CD14-positive monocyte (primary cell): Measurements from ENCODE around the gene CARMIL3. TPM values are rescaled to one million over a fixed set of nuclear protein-coding genes. Genes with fewer than 3 reads are reported as not detected.
A peak's percentile ranks its signal among the peaks of the same experiment; 100 is the strongest.
"Not testable (repeated sequence)": the region's sequence is repeated elsewhere in the genome, so short reads cannot be mapped to it uniquely, and the experiment has no call there.

Experiments used
- DNase-seq, 3 donors: peaks; one replicate each; pipeline ENCODE4 v3.0.0-alpha.2; 2011 to 2022
- H2AFZ ChIP-seq: 2 replicates; pipeline ENCODE4 v1.6.0; 2012; ENCODE audit warnings: mild to moderate bottlenecking, low read depth, low read length, inconsistent platforms; ENCODE audit not compliant: insufficient read depth, poor library complexity, severe bottlenecking
- H3K27ac ChIP-seq, 2 donors: 1 replicate in 1 of 2; 2 replicates in 1 of 2; pipeline ENCODE4 v1.5.1; 2012 to 2013; ENCODE audit warnings: low read length in 2 of 2, control low read depth in 1 of 2, inconsistent platforms in 1 of 2, low read depth in 1 of 2, mild to moderate bottlenecking in 1 of 2
- H3K27me3 ChIP-seq, 2 donors: one replicate each; pipeline versions ENCODE4 v1.6.0 to v1.6.1; 2011 to 2013; ENCODE audit warnings: low read length in 2 of 2; ENCODE audit not compliant: control insufficient read depth in 2 of 2, insufficient read depth in 2 of 2
- H3K36me3 ChIP-seq, 2 donors: replicated peaks in 1 of 2; 1 replicate in 1 of 2; 2 replicates in 1 of 2; pipeline versions ENCODE4 v1.5.1 to v1.6.1; 2012 to 2013; ENCODE audit warnings: low read length in 2 of 2, control low read depth in 1 of 2, inconsistent platforms in 1 of 2, mild to moderate bottlenecking in 1 of 2; ENCODE audit not compliant: insufficient read depth in 2 of 2, control insufficient read depth in 1 of 2
- H3K4me1 ChIP-seq, 2 donors: 1 replicate in 1 of 2; 2 replicates in 1 of 2; pipeline versions ENCODE4 v1.5.1 to v1.6.1; 2012 to 2013; ENCODE audit warnings: low read length in 2 of 2, control low read depth in 1 of 2, inconsistent platforms in 1 of 2, mild to moderate bottlenecking in 1 of 2, moderate library complexity in 1 of 2; ENCODE audit not compliant: insufficient read depth in 2 of 2, control insufficient read depth in 1 of 2
- H3K4me2 ChIP-seq: replicated peaks from 2 replicates; pipeline ENCODE3; 2012; ENCODE audit warnings: low read length, moderate library complexity, mild to moderate bottlenecking; ENCODE audit not compliant: poor library complexity, severe bottlenecking; ENCODE audit errors: extremely low read depth
- H3K4me3 ChIP-seq, 3 experiments: fragments of 200-600 bp in 1 of 3; sonication (generic) in 1 of 3; replicated peaks in 1 of 3; 1 replicate in 2 of 3; 2 replicates in 1 of 3; pipeline ENCODE4 v1.5.1; 2011 to 2013; ENCODE audit warnings: low read length in 3 of 3, mild to moderate bottlenecking in 3 of 3, control low read depth in 2 of 3, low read depth in 2 of 3, inconsistent platforms in 1 of 3, moderate library complexity in 1 of 3
- H3K79me2 ChIP-seq: 2 replicates; pipeline ENCODE4 v1.6.0; 2012; ENCODE audit warnings: mild to moderate bottlenecking, control low read depth, inconsistent platforms, low read length, moderate library complexity; ENCODE audit not compliant: insufficient read depth
- H3K9ac ChIP-seq: 2 replicates; pipeline ENCODE4 v1.6.0; 2017; ENCODE audit warnings: low read length, mild to moderate bottlenecking; ENCODE audit not compliant: insufficient read depth, poor library complexity, severe bottlenecking
- H3K9me3 ChIP-seq, 2 donors: replicated peaks in 1 of 2; 1 replicate in 1 of 2; 2 replicates in 1 of 2; pipeline versions ENCODE4 v1.5.1 to v1.6.1; 2012 to 2013; ENCODE audit warnings: low read length in 2 of 2, control low read depth in 1 of 2; ENCODE audit not compliant: control insufficient read depth in 1 of 2, insufficient read depth in 1 of 2
- H4K20me1 ChIP-seq: 2 replicates; pipeline ENCODE4 v1.6.0; 2012; ENCODE audit warnings: mild to moderate bottlenecking, low read length, control low read depth, moderate library complexity; ENCODE audit not compliant: insufficient read depth
- H3K27ac Mint-ChIP-seq, 7 donors: one replicate each; pipeline ENCODE4 v1.8.0; 2020; ENCODE audit warnings: mild to moderate bottlenecking in 7 of 7, mixed read lengths in 7 of 7, moderate library complexity in 6 of 7, inconsistent platforms in 2 of 7
- H3K27me3 Mint-ChIP-seq, 3 donors: one replicate each; pipeline ENCODE4 v1.8.0; 2021 to 2022; ENCODE audit warnings: low read depth in 3 of 3, mild to moderate bottlenecking in 3 of 3, mixed read lengths in 3 of 3, moderate library complexity in 3 of 3, inconsistent platforms in 1 of 3
- H3K36me3 Mint-ChIP-seq, 2 donors: one replicate each; pipeline ENCODE4 v1.8.0; 2020; ENCODE audit warnings: mixed read lengths in 2 of 2, inconsistent platforms in 1 of 2, mild to moderate bottlenecking in 1 of 2
- H3K4me1 Mint-ChIP-seq: one replicate; pipeline ENCODE4 v1.8.0; 2020; ENCODE audit warnings: mild to moderate bottlenecking, mixed read lengths
- H3K4me3 Mint-ChIP-seq, 2 donors: one replicate each; pipeline ENCODE4 v1.8.0; 2020; ENCODE audit warnings: mild to moderate bottlenecking in 2 of 2, mixed read lengths in 2 of 2, moderate library complexity in 1 of 2
- H3K9me3 Mint-ChIP-seq, 7 donors: one replicate each; pipeline ENCODE4 v1.8.0; 2020 to 2022; ENCODE audit warnings: mixed read lengths in 7 of 7, mild to moderate bottlenecking in 6 of 7, moderate library complexity in 6 of 7, inconsistent platforms in 2 of 7
- WGBS: methylation state at CpG from one replicate; pipeline ENCODE4 v1.1.5; 2013; ENCODE audit warnings: missing lambda C conversion rate; ENCODE audit not compliant: insufficient coverage; 5-methylcytosine and 5-hydroxymethylcytosine counted together
- intact Hi-C, 2 donors: fragments of 100-400 bp; cut with micrococcal nuclease; formaldehyde crosslinking; loops; one replicate each; pipeline versions ENCODE4 v1.15.0 to v1.15.1; 2023
- polyA plus RNA-seq, 3 donors: library from polyadenylated mRNA; depleted of rRNA in 1 of 3; unstranded in 2 of 3; stranded (reverse) in 1 of 3; fragments of 300-500 nt in 2 of 3; fragments of >200 nt in 1 of 3; fragmentation: Illumina TruSeq in 2 of 3; gene quantifications; 1 replicate in 2 of 3; 2 replicates in 1 of 3; pipeline ENCODE4 v1.2.3, GENCODE V29; 2012 to 2021
- TF ChIP-seq, protein P1 (sequence below): fragments of 200-600 bp; IDR thresholded peaks from one replicate; pipeline ENCODE4 v1.8.0; 2022; ENCODE audit warnings: antibody characterized with exemption, mild to moderate bottlenecking

CARMIL3 gene
- polyA plus RNA-seq, 3 donors = 1.0 TPM; not detected in 2

DNA sequence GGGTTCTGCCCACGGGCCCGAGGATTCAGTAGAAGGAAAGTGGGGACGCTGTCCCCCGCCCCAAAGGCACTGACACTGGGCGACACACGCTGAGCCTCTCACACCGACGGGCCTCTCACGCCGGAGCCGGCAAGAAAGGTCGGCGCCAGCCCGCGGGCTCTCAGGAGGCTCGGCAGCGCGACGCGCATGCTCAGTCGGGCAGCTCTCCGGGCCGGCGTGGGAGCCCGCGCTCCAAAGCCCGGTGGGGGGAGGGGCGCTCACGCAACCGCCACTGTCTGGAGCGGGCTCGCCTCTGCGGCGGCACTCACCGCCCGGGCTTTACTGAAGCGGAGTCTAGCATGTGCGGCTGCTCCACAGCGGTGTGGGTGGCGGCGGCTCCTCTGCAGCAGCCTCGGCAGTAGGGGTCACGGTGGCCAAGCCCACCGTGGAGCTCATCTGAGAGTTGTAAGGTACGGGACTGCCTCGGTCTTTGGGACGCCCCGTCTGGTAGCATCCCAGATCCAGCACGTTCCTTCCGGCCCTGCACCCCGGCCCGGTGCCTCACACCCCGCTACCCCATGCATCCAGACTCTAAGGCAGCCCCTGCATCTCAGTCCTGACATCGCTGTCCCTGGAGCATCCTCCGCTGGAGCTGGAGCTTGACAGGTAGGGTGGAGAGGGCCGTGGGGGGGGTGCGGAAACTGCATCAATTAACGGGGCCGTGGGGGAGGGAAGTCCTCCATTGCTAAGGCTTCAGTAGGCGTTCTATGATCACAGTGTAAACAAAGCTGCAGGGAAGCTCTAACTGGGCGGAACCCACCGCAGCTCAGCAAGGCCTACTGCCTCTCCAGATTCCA, 44.8 kb upstream of the CARMIL3 start:
- H3K9me3 ChIP-seq, H4K20me1 ChIP-seq, H3K9me3 Mint-ChIP-seq, H3K27me3 ChIP-seq, intact Hi-C loops, H3K36me3 ChIP-seq, H3K27me3 Mint-ChIP-seq, H3K79me2 ChIP-seq: not testable (repeated sequence)
- peaks cover 44% of the 10 kb centered on the region for H3K4me1 Mint-ChIP-seq
- Histone ChIP-seq H3K27ac (peak overlapping the region; percentile 42 to 67), H3K4me3 (peak overlapping the region; percentile 56 to 74 (median 72)), H3K4me2 (peak overlapping the region; percentile 50), H3K9ac (peak overlapping the region; percentile 21), H2AFZ (peak overlapping the region; percentile 67), H3K4me1 (peaks cover 12 to 22% of the 10 kb centered on the region in 2 donors)
- peak overlapping the region; percentile 75 to 89 for H3K4me3 Mint-ChIP-seq
- peak overlapping the region in 6 of 7 donors; percentile 55 to 86 (median 67) for H3K27ac Mint-ChIP-seq
- under 1% methylated on average over 30 of the region's 62 CpGs for WGBS
- peaks cover 12 to 13% of the 10 kb centered on the region in 2 donors for H3K36me3 Mint-ChIP-seq
- peak; percentile 10 to 42 (median 32) for DNase-seq

DNA sequence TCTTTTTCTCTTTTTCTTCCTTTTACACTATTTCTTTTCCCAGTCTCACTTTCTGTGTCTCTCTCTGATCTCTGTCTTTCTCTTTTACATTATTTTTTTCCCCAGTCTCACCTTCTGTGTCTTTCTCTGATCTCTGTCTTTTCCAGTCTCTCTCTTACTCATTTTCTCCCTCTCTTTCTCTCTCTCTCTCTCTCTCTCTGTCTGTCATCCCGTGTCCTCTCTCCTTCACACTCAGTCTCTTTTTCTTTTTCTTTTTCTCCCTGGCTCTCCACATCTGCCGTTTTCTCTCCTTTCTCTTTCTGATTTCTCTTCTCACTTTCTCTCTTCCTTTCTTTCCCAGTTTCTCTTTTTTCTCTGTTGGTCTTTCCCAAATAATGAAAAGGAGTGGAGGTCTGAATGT, 40.8 kb upstream of the CARMIL3 start:
- no peak overlapping the region for H3K27ac ChIP-seq
- peaks cover 0 to 5% of the 10 kb centered on the region in 2 donors for H3K36me3 ChIP-seq
- H3K36me3 Mint-ChIP-seq = peaks cover 17 to 20% of the 10 kb centered on the region in 2 donors
- H2AFZ ChIP-seq = no peak overlapping the region
- no peaks in the 10 kb centered on the region for H3K9me3 Mint-ChIP-seq
- no peaks in the 10 kb centered on the region for H4K20me1 ChIP-seq
- 75% methylated on average over 1 of the region's 2 CpGs for WGBS
- H3K4me1 Mint-ChIP-seq = peaks cover 35% of the 10 kb centered on the region
- peaks cover 0 to 4% (median 0%) of the 10 kb centered on the region in 3 donors for H3K27me3 Mint-ChIP-seq
- intact Hi-C loops = loop anchor here in 1 of 2 donors (5.0 kb wide), 1 partner anchor 96 kb away; no protein-coding TSS in a partner anchor
- H3K79me2 ChIP-seq = peaks cover 11% of the 10 kb centered on the region
- peak overlapping the region in 3 of 7 donors; percentile 1 to 16 (median 13) for H3K27ac Mint-ChIP-seq
- H3K9ac ChIP-seq = no peak overlapping the region
- peak overlapping the region in 1 of 2 donors; percentile 8 for H3K4me3 Mint-ChIP-seq
- TF ChIP-seq, protein P1, sequence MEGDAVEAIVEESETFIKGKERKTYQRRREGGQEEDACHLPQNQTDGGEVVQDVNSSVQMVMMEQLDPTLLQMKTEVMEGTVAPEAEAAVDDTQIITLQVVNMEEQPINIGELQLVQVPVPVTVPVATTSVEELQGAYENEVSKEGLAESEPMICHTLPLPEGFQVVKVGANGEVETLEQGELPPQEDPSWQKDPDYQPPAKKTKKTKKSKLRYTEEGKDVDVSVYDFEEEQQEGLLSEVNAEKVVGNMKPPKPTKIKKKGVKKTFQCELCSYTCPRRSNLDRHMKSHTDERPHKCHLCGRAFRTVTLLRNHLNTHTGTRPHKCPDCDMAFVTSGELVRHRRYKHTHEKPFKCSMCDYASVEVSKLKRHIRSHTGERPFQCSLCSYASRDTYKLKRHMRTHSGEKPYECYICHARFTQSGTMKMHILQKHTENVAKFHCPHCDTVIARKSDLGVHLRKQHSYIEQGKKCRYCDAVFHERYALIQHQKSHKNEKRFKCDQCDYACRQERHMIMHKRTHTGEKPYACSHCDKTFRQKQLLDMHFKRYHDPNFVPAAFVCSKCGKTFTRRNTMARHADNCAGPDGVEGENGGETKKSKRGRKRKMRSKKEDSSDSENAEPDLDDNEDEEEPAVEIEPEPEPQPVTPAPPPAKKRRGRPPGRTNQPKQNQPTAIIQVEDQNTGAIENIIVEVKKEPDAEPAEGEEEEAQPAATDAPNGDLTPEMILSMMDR = no peak
- H3K9me3 ChIP-seq = no peaks in the 10 kb centered on the region
- H3K4me2 ChIP-seq = no peak overlapping the region
- peaks cover 10 to 24% of the 10 kb centered on the region in 2 donors for H3K4me1 ChIP-seq
- H3K27me3 ChIP-seq = no peaks in the 10 kb centered on the region
- H3K4me3 ChIP-seq = no peak overlapping the region
- no peak for DNase-seq

DNA sequence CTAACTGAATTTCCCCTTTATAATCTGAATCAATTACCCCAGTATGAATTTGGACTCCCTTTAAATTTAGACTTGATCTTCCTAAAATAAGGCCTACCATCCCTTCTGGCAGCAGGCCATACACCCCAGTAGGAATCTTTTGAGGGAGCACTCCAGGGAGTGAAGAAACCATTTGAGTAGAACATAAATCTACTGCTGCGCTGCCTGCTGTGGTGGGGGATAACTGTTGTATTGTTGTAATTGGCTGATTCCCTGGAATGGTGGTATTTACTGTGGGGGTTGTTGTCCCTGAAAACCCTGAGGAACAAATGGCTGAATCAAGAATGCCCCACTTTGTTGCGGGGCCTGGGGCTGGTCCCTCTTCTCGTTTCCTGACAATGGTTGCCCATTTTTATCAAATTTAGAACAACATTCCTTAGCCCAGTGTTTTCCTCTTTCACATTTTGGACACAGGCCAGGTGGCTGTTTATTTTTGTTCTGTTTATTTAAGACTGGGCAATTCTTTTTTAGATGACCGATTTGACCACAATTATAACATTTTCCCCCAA, 39.0 kb upstream of the CARMIL3 start:
- Histone ChIP-seq H3K4me1 (peaks cover 9 to 21% of the 10 kb centered on the region in 2 donors), H3K79me2 (peaks cover 11% of the 10 kb centered on the region)
- not testable (repeated sequence) for H3K4me2 ChIP-seq, H3K9me3 Mint-ChIP-seq, H2AFZ ChIP-seq, H3K27me3 Mint-ChIP-seq, H4K20me1 ChIP-seq, H3K27me3 ChIP-seq, H3K9me3 ChIP-seq, H3K27ac Mint-ChIP-seq, DNase-seq, H3K4me3 Mint-ChIP-seq, H3K9ac ChIP-seq, H3K27ac ChIP-seq, H3K4me3 ChIP-seq, H3K36me3 ChIP-seq
- peaks cover 17 to 20% of the 10 kb centered on the region in 2 donors for H3K36me3 Mint-ChIP-seq
- intact Hi-C loops = loop anchor here in 1 of 2 donors (5.0 kb wide), 1 partner anchor 95 kb away; no protein-coding TSS in a partner anchor
- WGBS = 100% methylated on average over 2 of the region's 4 CpGs
- H3K4me1 Mint-ChIP-seq = peaks cover 39% of the 10 kb centered on the region
